Activated CD4-positive, alpha-beta memory T cell treated with anti-CD3 and anti-CD28 coated beads for 36 hours (primary cell): ENCODE results near the gene FKTN. TPM values are rescaled to one million over a fixed set of nuclear protein-coding genes. Genes with fewer than 3 reads are reported as not detected.
"Not testable (repeated sequence)": the region's sequence is repeated elsewhere in the genome, so short reads cannot be mapped to it uniquely, and the experiment has no call there.

Source experiments
- CTCF ChIA-PET: fragments of 350-600 bp; sonication (Branson Sonifier 250); formaldehyde crosslinking; loops from one replicate; lab custom pipeline; 2021; ENCODE audit warnings: antibody characterized with exemption, inconsistent platforms; lab: Charles Lee
- POLR2A ChIA-PET: fragments of 350-600 bp; sonication (Branson Sonifier 250); formaldehyde crosslinking; loops from one replicate; lab custom pipeline; 2021; ENCODE audit warnings: antibody characterized with exemption; lab: Charles Lee
- DNase-seq: peaks from one replicate; pipeline ENCODE4 v3.0.0-alpha.2; 2020
- H3K27ac Mint-ChIP-seq: one replicate; pipeline ENCODE4 v1.8.0; 2021; ENCODE audit warnings: mixed read lengths
- H3K27me3 Mint-ChIP-seq: one replicate; pipeline ENCODE4 v1.8.0; 2021; ENCODE audit warnings: mixed read lengths
- H3K36me3 Mint-ChIP-seq: one replicate; pipeline ENCODE4 v1.8.0; 2021; ENCODE audit warnings: mixed read lengths
- H3K4me1 Mint-ChIP-seq: one replicate; pipeline ENCODE4 v1.8.0; 2021; ENCODE audit warnings: low read depth, mixed read lengths
- H3K4me3 Mint-ChIP-seq: one replicate; pipeline ENCODE4 v1.8.0; 2021; ENCODE audit warnings: mild to moderate bottlenecking, mixed read lengths
- H3K9me3 Mint-ChIP-seq: one replicate; pipeline ENCODE4 v1.8.0; 2021; ENCODE audit warnings: mixed read lengths
- intact Hi-C: fragments of 100-400 bp; cut with micrococcal nuclease; formaldehyde crosslinking; loops from one replicate; pipeline ENCODE4 v1.15.1; 2023
- total RNA-seq, 2 experiments: library from RNA; stranded (reverse); gene quantifications; one replicate each; pipeline ENCODE4 v1.2.3, GENCODE V29; 2021

Gene FKTN
- 10 to 100 TPM; 15.8 to 16.8 TPM for total RNA-seq

DNA sequence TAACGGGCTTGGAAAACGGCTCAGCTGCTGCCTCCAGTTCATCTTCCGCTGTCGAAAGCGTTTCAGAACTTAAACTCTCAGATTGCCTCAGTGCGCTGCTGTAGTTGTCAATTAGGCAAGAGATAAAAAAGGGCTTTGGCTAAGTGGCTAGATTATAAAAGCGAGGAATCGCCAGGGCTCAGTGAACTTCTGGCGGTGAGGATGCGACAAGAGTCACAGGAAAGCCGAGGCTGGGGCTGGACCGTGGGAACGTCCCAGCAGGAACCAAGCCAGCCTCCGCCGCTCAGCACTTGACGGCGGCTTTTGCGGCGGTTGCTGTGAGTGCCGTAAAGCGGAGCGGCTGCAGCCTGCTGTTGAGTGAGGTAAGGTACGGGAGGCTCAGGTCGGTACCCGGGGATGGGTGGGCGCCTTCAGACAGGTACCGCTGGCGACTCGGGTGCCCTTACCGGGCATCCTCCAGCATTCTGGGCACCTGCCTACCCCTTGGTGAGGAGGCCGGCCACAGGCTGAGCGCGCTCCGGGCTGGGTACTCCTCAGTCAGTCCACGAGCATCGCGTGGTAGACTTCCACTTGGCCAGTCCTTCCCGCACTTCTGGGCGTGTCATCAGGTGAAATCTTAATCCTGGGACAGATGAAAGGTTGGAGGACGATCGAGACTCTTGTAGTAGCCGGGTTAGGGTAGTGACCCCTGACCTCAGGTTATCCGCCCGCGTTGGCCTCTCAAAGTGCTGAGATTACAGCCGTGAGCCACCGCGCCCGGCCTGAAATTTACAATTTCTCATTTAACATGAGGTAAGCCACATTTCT is at the start of gene FKTN:
Gene FKTN (plus strand): TSS at position 328 of the 807 bp plus-strand sequence. CDS start 16,902 bp downstream, outside the sequence.
- Mint-ChIP-seq H3K9me3 (peaks cover 12% of the 10 kb centered on the region), H3K27me3 (no peaks in the 10 kb centered on the region), H3K4me1 (peaks cover 21% of the 10 kb centered on the region), H3K36me3 (peaks cover 24% of the 10 kb centered on the region), H3K4me3 (peak within 1 kb of the TSS; percentile 94), H3K27ac (peak within 1 kb of the TSS; percentile 52)
- ChIA-PET POLR2A (interaction anchor here (0.6 kb wide), 2 partner anchors 97 to 1615 kb away, joined by 3 to 7 read pairs; no protein-coding TSS in a partner anchor), CTCF (no interaction called here)
- peak; percentile 90 for DNase-seq
- intact Hi-C loops, result loop anchor here (1.0 to 5.0 kb wide), 5 partner anchors 16 to 811 kb away; partner anchors contain the start of genes NIPSNAP3A and TMEM38B

DNA sequence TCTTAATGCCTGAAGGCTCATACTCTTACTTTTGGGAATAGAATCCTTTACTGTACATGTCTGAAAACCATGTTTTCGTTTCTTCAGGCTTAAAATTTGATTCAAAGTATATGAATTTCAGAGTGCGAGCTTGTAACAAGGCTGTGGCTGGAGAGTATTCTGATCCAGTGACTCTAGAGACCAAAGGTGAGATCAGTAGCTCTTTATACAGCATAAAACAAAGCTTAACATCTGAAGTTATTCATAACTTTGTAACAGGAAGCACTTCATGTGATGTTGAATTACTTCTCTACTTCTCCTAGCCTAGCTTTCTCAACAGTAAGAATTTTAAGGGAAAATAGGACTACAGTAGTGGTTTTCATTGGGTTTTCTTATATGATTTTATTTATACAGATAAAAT is 49.4 kb upstream of the FKTN start:
- intact Hi-C loops, result no loop called here
- CTCF ChIA-PET, result no interaction called here
- POLR2A ChIA-PET, result no interaction called here
- DNase-seq, result no peak
- Mint-ChIP-seq H3K27ac (no peak overlapping the region), H3K9me3 (no peaks in the 10 kb centered on the region), H3K36me3 (no peaks in the 10 kb centered on the region), H3K4me3 (no peak overlapping the region), H3K4me1 (peaks cover 1% of the 10 kb centered on the region), H3K27me3 (no peaks in the 10 kb centered on the region)

DNA sequence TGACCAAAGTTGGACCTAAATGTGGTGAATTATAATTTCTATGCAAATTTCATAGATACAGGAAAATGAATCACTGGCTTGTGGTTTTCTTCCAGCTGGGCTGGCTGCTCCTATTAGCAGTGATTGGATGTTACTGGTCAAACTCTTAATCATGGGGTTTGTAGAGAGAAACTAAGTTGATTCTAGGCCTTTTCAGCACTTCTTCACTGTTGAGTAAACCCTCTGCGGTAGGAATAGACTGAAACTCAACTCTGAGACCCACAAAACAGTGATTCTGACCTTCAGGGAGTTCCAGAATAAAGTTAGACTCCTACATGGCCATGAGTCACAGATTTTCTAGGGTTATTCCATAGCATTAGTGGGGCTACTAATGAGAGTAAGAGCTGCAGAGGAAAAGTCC is 47.9 kb upstream of the FKTN start:
- Mint-ChIP-seq H3K4me3 (no peak overlapping the region), H3K9me3 (no peaks in the 10 kb centered on the region), H3K27me3 (no peaks in the 10 kb centered on the region), H3K27ac (no peak overlapping the region), H3K36me3 (peaks cover 2% of the 10 kb centered on the region), H3K4me1 (peaks cover 1% of the 10 kb centered on the region)
- POLR2A ChIA-PET, result no interaction called here
- intact Hi-C loops, result no loop called here
- DNase-seq, result no peak
- CTCF ChIA-PET, result no interaction called here

DNA sequence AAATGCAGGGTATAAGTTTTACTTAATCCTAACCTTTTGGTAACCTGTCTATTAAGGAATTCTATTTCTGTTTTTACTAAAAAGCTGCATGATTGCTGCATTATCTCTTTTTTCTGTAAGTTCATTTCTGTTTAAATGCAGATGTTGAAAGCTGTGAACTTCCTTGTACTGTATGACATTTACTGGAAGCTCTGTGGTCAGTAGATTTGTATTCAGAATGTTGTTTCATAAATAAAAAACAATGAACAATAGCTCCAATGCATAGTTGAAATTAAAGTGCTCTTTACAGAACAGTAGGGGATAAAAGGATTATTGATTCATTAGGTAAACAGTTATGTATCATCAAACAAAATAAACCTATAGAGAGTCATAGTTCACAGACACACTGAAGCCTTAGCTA is 46.5 kb upstream of the FKTN start:
- ChIA-PET POLR2A (no interaction called here), CTCF (no interaction called here)
- no peak for DNase-seq
- Mint-ChIP-seq H3K4me1 (peaks cover 1% of the 10 kb centered on the region), H3K27ac (no peak overlapping the region), H3K36me3 (peaks cover 2% of the 10 kb centered on the region), H3K27me3 (no peaks in the 10 kb centered on the region), H3K4me3 (no peak overlapping the region), H3K9me3 (no peaks in the 10 kb centered on the region)
- intact Hi-C loops, result no loop called here

DNA sequence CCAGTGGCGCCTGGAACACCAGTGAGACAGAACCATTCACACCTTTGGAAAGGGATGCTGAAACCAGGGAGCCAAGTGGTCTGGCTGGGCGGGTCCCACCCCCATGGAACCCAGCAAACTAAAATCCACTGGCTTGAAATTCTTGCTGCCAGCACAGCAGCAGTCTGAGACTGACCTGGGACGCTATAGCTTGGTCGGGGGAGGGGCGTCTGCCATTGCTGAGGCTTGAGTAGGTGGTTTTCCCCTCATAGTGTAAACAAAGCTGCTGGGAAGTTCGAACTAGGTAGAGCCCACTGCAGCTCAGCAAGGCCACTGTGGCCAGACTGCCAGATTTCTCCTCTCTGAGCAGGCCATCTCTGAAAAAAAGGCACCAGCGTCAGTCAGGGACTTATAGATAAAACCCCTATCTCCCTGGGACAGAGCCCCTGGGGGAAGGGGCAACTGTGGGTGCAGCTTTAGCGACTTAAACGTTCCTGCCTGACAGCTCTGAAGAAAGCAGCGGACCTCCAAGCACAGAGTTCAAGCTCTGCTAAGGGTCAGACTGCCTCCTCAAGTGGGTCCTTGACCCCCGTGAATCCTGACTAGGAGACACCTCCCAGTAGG is 42.0 kb upstream of the FKTN start:
- Mint-ChIP-seq H3K36me3 (peaks cover 2% of the 10 kb centered on the region), H3K9me3 (no peaks in the 10 kb centered on the region), H3K4me3 (no peak overlapping the region), H3K27me3 (no peaks in the 10 kb centered on the region), H3K27ac (no peak overlapping the region), H3K4me1 (no peaks in the 10 kb centered on the region)
- ChIA-PET CTCF (no interaction called here), POLR2A (no interaction called here)
- intact Hi-C loops, result no loop called here
- DNase-seq, result no peak

DNA sequence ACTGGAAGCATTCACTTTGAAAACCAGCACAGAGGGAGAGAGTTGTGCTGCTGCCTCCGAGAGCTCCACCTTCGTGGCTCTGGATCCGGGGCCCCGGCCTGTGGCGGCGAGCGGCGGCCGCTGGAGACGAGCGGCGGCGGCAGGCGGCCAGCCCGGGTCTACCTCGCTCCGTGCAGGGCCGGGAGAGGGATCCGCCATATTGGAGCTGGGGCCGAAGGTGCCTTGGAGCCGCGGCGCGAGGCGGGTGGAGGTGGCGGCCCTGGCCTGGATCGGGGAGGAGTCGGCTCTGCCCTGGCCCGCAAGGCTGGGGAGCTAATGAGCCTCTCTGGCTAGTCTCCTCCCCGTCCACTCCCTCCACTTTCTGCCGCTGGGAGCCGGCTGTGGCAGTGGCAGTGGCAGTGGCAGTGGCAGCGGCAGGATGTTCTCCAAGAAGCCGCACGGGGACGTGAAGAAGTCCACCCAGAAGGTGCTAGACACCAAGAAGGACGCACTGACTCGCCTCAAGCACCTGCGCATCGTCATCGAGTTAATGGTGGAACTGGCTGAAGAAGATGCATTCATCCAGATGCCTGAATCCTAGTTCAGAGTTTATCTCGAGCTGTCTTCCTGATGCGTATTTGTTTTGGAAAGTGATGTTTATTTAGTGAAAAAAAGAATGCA is 38.1 kb upstream of the FKTN start:
- H3K9me3 Mint-ChIP-seq, H3K36me3 Mint-ChIP-seq, H3K4me1 Mint-ChIP-seq, H3K27me3 Mint-ChIP-seq, intact Hi-C loops, POLR2A ChIA-PET, H3K4me3 Mint-ChIP-seq, H3K27ac Mint-ChIP-seq, CTCF ChIA-PET: not testable (repeated sequence)
- DNase-seq, result peak; percentile 33

DNA sequence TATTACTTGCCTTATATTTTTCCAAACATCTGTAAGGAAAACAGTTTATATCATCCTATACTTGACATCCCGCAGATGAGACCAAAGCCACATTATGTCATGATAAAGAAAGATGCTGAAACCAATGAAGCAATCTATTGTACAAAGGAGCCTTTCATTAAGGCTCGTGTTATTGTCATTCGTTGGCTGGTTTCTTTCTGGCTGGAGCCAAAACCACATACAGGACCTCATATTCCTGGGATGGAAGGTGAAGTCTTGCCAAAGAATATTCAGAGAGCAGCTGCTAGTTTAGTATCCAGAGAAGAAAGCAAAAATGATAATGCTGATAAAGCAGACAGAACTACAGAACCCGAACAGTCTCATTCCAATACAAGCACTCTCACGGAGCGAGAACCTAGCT is 36.9 kb upstream of the FKTN start:
- CTCF ChIA-PET, H3K4me3 Mint-ChIP-seq, intact Hi-C loops, H3K27me3 Mint-ChIP-seq, DNase-seq, H3K36me3 Mint-ChIP-seq, POLR2A ChIA-PET, H3K27ac Mint-ChIP-seq, H3K9me3 Mint-ChIP-seq, H3K4me1 Mint-ChIP-seq: not testable (repeated sequence)

DNA sequence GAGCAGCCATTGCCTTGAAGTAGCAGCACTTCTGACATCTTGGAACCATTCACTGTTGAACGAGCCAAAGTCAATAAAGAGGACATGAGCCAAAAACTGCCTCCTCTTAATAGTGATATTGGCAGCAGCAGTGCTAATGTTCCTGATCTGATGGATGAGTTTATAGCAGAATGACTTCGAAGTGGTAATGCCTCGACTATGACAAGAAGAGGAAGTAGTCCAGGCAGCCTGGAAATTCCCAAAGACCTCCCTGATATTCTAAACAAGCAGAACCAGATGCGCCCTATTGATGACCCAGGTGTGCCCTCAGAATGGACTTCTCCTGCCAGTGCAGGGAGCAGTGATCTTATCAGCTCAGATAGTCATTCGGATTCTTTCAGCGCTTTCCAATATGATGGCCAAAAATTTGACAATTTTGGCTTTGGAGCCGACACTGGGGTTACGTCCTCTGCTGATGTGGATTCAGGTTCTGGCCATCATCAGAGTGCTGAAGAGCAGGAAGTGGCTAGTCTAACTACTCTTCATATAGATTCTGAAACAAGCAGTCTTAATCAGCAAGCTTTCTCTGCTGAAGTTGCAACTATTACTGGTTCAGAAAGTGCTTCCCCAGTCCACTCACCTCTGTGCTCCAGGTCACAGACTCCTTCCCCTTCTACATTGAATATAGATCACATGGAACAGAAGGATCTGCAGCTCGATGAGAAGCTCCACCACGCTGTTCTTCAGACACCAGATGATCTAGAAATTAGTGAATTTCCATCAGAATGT is 35.1 kb upstream of the FKTN start:
- H3K4me1 Mint-ChIP-seq, H3K27me3 Mint-ChIP-seq, H3K9me3 Mint-ChIP-seq, H3K36me3 Mint-ChIP-seq, H3K4me3 Mint-ChIP-seq, CTCF ChIA-PET, DNase-seq, POLR2A ChIA-PET, H3K27ac Mint-ChIP-seq, intact Hi-C loops: not testable (repeated sequence)

DNA sequence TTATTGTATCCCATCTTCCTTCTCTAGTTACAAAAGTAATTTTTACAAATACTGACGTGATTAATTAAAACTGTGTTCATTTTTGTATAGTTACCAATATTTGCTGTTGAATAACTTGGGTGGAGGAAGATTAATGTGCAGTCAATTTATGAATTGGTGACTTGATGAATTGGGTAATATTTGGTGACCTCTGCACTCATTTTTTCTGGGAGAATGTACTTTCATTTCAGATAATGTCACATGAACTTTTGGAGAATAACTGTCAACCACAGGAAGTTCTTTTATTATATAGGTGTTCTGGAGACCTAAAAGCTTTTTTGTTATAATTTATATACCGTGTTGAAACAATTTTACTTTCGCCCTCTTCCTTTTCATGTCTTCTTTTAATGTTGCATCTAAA is 26.4 kb upstream of the FKTN start:
- Mint-ChIP-seq H3K4me1 (peaks cover 22% of the 10 kb centered on the region), H3K27me3 (no peaks in the 10 kb centered on the region), H3K9me3 (peaks cover 7% of the 10 kb centered on the region), H3K27ac (no peak overlapping the region), H3K36me3 (peaks cover 2% of the 10 kb centered on the region), H3K4me3 (no peak overlapping the region)
- DNase-seq, result no peak
- ChIA-PET CTCF (no interaction called here), POLR2A (no interaction called here)
- intact Hi-C loops, result no loop called here

DNA sequence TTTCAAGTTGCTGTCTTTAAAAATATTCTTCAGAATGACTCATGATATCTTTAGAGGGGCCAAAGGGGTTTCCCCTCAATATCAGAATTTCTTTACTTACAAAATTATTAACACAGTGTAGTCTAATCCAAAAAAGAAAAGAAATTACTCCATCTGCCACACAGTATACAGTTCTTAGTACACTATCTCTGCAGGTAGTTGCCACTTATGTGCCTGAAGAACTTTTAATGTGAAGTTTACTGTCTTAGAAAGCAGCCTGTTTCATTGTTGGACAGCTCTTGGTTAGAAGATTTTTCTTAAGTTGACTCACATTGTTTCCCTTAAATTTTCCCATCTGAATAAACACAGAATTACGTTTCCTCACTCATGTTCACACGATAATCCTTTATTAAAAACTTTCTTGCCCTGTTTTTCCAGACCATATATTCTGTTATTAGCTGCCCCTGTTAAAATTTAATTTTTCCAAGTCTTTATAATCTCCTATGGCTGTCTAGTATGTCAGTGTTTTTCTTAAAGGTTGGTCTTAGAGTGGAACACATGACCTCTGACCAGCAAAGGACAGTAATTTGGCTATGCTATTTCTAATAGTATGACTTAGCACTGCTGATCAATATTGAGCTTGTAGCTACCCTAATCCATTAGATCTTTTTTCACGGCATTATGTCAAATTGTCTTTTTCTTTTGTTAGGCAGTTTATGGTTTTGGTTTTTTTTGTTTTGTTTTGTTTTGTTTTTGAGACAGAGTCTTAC is 21.8 kb upstream of the FKTN start:
- H3K36me3 Mint-ChIP-seq, result peaks cover 2% of the 10 kb centered on the region
- H3K4me1 Mint-ChIP-seq, result peaks cover 22% of the 10 kb centered on the region
- ChIA-PET CTCF (no interaction called here), POLR2A (interaction anchor here (0.6 kb wide), 1 partner anchor 23 kb away, joined by 3 read pairs; no protein-coding TSS in a partner anchor)
- no peak for DNase-seq
- intact Hi-C loops, result no loop called here
- no peak overlapping the region for H3K27ac Mint-ChIP-seq
- H3K9me3 Mint-ChIP-seq, result no peaks in the 10 kb centered on the region
- H3K4me3 Mint-ChIP-seq, result no peak overlapping the region
- H3K27me3 Mint-ChIP-seq, result no peaks in the 10 kb centered on the region

DNA sequence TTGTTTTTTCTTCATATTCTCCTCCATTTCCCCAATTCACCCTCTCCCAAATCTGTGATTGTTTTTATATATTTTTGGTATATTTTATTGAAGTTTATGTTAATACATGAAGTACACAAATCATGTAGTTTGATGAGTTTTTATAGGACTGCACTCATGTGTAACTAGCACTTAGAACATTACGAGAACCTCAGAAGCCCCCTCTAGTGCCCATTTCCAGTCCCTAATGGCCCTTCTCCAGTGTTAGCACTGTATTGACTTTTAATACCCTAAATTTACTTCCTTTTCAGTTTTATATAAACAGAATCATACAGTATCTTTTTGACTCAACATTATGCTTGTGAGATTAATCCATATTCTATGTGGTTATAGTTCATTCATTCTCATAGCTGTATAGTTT is 18.5 kb upstream of the FKTN start:
- ChIA-PET CTCF (no interaction called here), POLR2A (no interaction called here)
- no peak overlapping the region for H3K4me3 Mint-ChIP-seq
- no peaks in the 10 kb centered on the region for H3K9me3 Mint-ChIP-seq
- H3K36me3 Mint-ChIP-seq, result peaks cover 2% of the 10 kb centered on the region
- intact Hi-C loops, result no loop called here
- H3K4me1 Mint-ChIP-seq, result peaks cover 20% of the 10 kb centered on the region
- no peak overlapping the region for H3K27ac Mint-ChIP-seq
- no peak for DNase-seq
- H3K27me3 Mint-ChIP-seq, result no peaks in the 10 kb centered on the region
